ENCODE measurements around the gene CERS6.

CERS6 gene

GRCh38 chr2:168534926-168535325, 78.9 kb downstream of the CERS6 start:
- no peak overlapping the region for H3K4me3 ChIP-seq (ENCODE audit: low read depth, low read length)
- TF ChIP-seq CTCF (IDR thresholded peaks at IDR 0.05; ENCODE audit: control insufficient read depth, extremely low read depth, insufficient read depth) = no peak
- DNase-seq (ENCODE audit: low read depth) = no peak

GRCh38 chr2:168536925-168537466, 80.9 kb downstream of the CERS6 start:
- H3K4me3 ChIP-seq (ENCODE audit: low read depth, low read length) = no peak overlapping the region
- no peak for TF ChIP-seq CTCF (IDR thresholded peaks at IDR 0.05; ENCODE audit: control insufficient read depth, extremely low read depth, insufficient read depth)
- no peak for DNase-seq (ENCODE audit: low read depth)

- H3K4me3 ChIP-seq (ENCODE audit: low read depth, low read length) = no peak overlapping the region
- DNase-seq (ENCODE audit: low read depth) = no peak
- TF ChIP-seq CTCF (IDR thresholded peaks at IDR 0.05; ENCODE audit: control insufficient read depth, extremely low read depth, insufficient read depth) = no peak
Observed at GRCh38 chr2:168538133-168538532, 82.1 kb downstream of the CERS6 start.

- no peak for TF ChIP-seq CTCF (IDR thresholded peaks at IDR 0.05; ENCODE audit: control insufficient read depth, extremely low read depth, insufficient read depth)
- no peak for DNase-seq (ENCODE audit: low read depth)
- no peak overlapping the region for H3K4me3 ChIP-seq (ENCODE audit: low read depth, low read length)
Observed at GRCh38 chr2:168538534-168538933, 82.5 kb downstream of the CERS6 start.

- DNase-seq (ENCODE audit: low read depth) = no peak
- no peak overlapping the region for H3K4me3 ChIP-seq (ENCODE audit: low read depth, low read length)
- TF ChIP-seq CTCF (IDR thresholded peaks at IDR 0.05; ENCODE audit: control insufficient read depth, extremely low read depth, insufficient read depth) = no peak
Observed at GRCh38 chr2:168539945-168540344, 83.9 kb downstream of the CERS6 start.

GRCh38 chr2:168541858-168542257, 85.8 kb downstream of the CERS6 start:
- H3K4me3 ChIP-seq (ENCODE audit: low read depth, low read length) = no peak overlapping the region
- no peak for TF ChIP-seq CTCF (IDR thresholded peaks at IDR 0.05; ENCODE audit: control insufficient read depth, extremely low read depth, insufficient read depth)
- DNase-seq (ENCODE audit: low read depth) = no peak

GRCh38 chr2:168543037-168543436, 87.0 kb downstream of the CERS6 start:
- no peak for TF ChIP-seq CTCF (IDR thresholded peaks at IDR 0.05; ENCODE audit: control insufficient read depth, extremely low read depth, insufficient read depth)
- DNase-seq (ENCODE audit: low read depth) = no peak
- H3K4me3 ChIP-seq (ENCODE audit: low read depth, low read length) = no peak overlapping the region
